Measurements from ENCODE around the gene MEI1.

GRCh38 chr22:41650821-41651220, 48.5 kb upstream of the MEI1 start:
- TF ChIP-seq CTCF (IDR thresholded peaks at IDR 0.05) = no peak
- no peak for TF ChIP-seq ZFX (IDR thresholded peaks at IDR 0.05; ENCODE audit: borderline replicate concordance)

All from 22Rv1 (cell line).